ENCODE results near the gene LBHD2. TPM values are rescaled to one million over a fixed set of nuclear protein-coding genes. Genes with fewer than 3 reads are reported as not detected.

Gene LBHD2
- total RNA-seq, 1 donor from 2014 or later, result not detected

DNA sequence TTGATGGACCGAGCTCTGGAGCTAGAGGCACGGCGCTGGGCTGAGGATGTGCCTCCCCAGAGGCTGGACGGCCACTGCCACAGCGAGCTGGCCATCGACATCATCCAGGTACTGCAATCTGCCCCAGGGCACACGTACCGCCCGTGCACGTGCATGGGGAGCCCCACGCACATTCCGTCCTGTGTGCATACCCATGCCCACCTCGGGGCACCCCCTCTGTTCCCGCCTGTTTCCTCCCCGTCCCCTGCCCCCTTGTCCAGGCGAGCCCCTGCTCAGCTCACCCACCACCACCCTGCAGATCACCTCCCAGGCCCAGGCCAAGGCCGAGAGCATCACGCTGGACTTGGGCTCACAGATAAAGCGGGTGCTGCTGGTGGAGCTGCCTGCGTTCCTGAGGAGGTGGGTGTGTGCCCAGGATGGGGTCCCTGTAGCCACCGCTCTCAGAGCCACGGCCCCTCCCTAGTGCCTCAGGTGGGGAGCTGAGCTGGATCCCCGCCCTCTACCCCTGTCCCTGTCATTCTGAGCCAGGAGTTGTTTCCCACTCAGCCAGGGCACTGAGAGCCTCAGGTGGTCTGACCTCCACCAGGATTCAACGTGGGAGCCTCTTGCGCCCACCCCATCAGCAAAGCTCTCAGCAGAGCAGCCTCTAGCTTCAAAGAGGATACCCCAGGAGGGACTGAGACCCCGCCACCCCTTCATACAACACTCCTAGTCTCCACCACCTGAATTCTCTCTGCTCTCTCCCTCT, 46.2 kb downstream of the LBHD2 start:
- no peak for DNase-seq (ENCODE audit: low read depth in 2 of 2)

DNA sequence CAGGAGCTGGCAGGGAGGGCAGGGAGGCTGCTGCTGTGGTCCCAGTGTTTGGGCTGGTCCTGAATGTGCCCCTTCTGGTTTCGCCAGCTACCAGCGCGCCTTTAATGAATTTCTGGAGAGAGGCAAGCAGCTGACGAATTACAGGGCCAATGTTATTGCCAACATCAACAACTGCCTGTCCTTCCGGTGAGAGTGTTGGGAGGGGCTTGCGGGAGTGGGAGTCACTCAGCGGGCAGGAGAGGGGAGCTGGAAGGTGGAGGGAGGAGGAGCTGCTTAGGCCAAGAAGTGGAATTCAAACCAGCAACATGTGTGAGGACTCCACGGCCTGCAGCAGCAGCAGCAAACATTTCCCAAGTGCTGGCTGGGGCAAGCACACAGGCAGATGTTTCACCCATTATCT, 47.0 kb downstream of the LBHD2 start:
- DNase-seq (ENCODE audit: low read depth in 2 of 2), result peak; percentile 67 to 77

DNA sequence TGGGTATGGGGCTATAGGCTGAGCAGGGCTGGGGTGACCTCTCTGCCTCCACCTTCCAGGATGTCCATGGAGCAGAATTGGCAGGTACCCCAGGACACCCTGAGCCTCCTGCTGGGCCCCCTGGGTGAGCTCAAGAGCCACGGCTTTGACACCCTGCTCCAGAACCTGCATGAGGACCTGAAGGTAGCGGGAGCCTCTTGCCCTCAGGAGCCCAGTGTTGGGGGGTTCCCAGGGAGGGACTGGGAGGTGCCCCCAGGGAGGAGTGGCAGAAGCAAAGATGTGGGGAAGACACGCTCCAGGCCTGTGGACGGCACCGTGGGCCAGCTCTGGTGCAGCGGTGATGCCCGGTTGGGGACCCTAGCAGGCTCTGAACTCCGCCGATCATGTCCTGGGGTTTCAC, 47.6 kb downstream of the LBHD2 start:
- no peak for DNase-seq (ENCODE audit: low read depth in 2 of 2)

DNA sequence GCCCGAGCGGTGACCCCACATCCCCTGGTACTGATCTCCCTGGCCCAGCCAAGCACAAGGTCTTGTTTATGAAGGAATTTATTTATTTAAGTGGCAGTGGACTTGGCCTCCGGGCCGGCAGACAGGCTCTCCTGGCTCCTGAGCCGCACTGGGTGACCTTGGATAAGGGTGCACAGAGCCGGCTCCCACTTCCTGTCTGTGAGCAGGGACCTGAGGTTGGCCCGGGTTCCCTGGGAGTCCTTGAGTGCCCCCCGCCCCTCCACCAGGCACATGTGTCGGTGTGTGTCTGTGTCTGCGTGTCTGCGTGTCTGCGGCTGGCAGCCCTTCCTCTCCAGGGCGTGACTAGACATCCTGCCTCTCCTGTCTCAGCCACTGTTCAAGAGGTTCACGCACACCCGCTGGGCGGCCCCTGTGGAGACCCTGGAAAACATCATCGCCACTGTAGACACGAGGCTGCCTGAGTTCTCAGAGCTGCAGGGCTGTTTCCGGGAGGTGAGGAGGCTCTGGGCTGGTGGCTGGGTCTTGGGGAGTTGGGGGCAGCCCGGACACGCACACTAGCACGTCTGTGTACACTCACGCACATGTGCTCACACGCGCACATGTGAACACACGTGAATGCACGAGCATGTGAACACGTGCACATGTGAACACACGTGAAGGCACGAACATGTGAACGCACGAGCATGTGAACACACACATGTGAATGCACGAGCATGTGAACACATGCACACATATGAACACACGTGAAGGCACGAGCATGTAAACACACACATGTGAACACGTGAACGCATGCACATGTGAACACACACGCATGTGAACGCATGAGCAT, 48.6 kb downstream of the LBHD2 start:
- peak in 1 of 2 donors; percentile 67 for DNase-seq (ENCODE audit: low read depth in 2 of 2)

DNA sequence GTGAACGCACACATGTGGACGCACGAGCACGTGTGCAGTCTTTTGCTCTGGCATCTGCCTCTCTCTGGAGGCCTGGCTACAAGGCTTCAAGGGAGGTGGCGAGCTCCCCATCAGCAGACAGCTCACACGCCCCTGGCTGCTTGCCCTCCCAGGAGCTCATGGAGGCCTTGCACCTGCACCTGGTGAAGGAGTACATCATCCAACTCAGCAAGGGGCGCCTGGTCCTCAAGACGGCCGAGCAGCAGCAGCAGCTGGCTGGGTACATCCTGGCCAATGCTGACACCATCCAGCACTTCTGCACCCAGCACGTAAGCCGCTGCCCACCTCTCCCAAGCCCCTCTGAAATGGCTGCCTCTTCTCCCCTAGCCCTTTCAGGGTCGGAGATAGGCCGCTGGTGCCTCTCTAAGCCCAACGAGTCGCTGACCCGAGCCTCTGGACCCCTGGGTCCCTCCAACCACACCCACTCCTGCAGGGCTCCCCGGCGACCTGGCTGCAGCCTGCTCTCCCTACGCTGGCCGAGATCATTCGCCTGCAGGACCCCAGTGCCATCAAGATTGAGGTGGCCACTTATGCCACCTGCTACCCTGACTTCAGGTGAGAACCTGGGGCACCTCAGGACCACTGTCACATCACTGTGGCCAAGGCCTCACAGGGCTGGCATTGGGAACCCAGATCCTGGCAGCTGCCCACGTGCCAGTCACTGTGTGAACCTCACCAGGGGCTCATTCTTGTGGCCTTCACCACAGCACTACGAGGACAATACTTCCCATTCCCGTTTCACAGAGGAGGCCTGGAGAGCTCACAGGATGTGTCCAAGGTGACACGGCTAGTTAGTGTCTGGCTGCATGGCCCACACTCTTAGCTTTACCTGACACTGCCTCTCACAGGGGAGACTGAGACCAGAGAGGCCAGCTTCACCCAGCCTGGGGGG, 49.5 kb downstream of the LBHD2 start:
- no peak for DNase-seq (ENCODE audit: low read depth in 2 of 2)

GRCh38 chr14:103134405-103134804, 50.4 kb downstream of the LBHD2 start:
- DNase-seq (ENCODE audit: low read depth in 2 of 2), result no peak

DNA sequence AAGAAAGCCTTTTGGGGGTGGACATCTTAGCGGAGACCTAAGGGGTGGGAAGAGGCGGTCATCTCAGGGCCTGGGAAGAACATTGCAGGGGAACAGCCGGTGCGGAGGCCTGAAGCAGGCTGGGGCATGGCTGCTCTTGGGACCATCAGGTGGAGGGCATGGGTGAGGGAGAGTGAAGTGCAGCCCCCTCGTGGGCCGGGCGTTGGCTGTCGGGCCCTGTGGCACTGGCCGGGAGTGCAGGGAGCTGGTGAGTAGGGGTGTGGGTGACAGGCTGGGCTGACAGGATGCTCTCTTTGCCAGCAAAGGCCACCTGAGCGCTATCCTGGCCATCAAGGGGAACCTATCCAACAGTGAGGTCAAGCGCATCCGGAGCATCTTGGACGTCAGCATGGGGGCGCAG, 50.9 kb downstream of the LBHD2 start:
- no peak for DNase-seq (ENCODE audit: low read depth in 2 of 2)

- no peak for DNase-seq (ENCODE audit: low read depth in 2 of 2)
Measured at GRCh38 chr14:103135333-103136260, 51.6 kb downstream of the LBHD2 start.

GRCh38 chr14:103136388-103137271, 52.6 kb downstream of the LBHD2 start:
- DNase-seq (ENCODE audit: low read depth in 2 of 2), result no peak

- no peak for DNase-seq (ENCODE audit: low read depth in 2 of 2)
Measured at GRCh38 chr14:103137689-103138300, 53.8 kb downstream of the LBHD2 start.

- no peak for DNase-seq (ENCODE audit: low read depth in 2 of 2)
Measured at GRCh38 chr14:103138301-103139131, 54.5 kb downstream of the LBHD2 start.

GRCh38 chr14:103139132-103140025, 55.4 kb downstream of the LBHD2 start:
- DNase-seq (ENCODE audit: low read depth in 2 of 2), result no peak

Other genes starting within 250 kb of the LBHD2 start
- gene AMN, start 161.5 kb upstream of the LBHD2 start, total RNA-seq, result under 0.01 and 0.20 TPM in 2 replicates
- 73.7 and 104 TPM in 2 replicates for gene CDC42BPB, start 26.7 kb upstream of the LBHD2 start, total RNA-seq
- not detected in 2 replicates for gene EXOC3L4, start 10.5 kb downstream of the LBHD2 start, total RNA-seq
- 21.0 and 46.0 TPM in 2 replicates for gene TNFAIP2, start 39.3 kb downstream of the LBHD2 start, total RNA-seq